Stimulated activated CD8-positive, alpha-beta memory T cell treated with anti-CD3 and anti-CD28 coated beads, Interleukin-7, amount 100 ng/mL, for 4 hours (primary cell): ENCODE data around the gene MCM6.

Experiments
- DNase-seq, 2 donors: peaks; one replicate each; pipeline ENCODE4 v3.0.0-alpha.2; 2020; ENCODE audit warnings: low read depth in 2 of 2

The MCM6 gene

DNA sequence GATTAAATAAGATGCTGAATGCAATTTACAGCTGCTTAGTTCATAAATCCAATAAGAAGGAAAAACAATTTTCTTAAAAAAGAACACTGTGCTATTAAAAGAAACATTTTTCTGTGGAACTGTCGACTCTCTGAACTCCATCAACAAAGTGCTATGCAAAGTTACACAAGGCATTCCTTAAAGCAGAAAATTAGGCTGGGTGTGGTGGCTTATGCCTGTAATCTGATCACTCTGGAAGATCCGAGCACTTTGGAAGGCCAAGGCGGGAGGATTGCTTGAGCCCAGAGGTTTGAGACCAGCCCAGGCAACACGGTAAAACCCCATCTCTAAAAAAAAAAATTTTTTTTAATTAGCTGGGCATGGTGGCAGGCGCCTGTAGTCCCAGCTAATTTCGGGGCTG is 13.0 kb downstream of the MCM6 start:
- no peak for DNase-seq

DNA sequence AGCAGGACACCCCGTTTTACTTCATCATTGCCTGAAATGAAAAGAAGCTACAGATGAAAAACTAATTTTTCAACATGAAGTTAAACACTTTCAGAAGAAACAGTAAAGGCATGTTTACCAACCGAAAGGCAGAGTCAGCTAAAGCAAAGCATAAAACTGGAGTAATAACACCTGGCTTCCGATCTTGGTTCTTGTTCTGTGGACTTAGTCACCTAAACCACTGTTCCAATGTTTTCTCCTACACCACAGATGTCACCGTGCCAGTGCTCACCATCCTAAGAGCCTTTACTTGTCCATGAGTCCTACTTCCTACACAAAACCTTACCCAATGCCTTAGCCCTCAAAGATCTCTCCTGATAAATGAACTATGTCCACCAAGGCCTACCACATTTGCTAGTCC is 13.5 kb downstream of the MCM6 start:
- DNase-seq, result no peak

DNA sequence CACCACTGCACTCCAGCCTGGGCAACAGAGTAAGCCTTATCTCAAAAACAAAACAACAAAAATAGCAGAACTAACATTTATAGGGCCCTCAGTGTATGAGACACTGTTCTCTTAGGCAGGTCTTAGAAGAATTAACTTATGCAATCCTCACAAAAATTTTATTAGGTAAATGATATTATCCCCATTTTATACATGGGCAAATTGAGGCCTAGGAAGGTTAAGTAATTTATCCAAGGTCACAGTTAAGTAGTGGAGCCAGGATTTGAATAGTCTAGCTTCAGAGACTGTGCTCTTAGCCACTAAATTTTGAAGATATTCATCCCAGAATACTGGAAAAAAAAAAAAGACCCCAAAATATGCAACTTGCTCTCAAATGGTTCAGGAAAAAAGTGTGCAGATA is 22.8 kb downstream of the MCM6 start:
- DNase-seq, result no peak

DNA sequence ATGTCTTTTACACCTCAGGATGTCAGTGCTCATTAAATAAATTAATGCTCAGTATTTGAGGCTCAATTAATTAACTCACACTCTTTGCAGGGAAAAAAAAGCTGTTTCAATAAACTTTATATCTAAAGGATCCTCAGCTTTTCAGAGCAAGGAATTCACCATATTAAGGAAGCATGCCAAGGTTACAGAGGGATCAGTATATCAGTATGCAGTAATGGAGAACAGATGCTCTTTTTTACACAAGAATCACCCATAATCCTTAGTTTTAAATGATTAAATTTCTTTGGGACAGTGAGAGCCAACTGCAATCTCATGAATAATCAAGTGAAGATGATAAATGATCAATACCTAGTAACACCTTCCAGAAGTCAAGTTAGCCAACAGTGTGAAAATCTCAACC is 24.4 kb downstream of the MCM6 start:
- DNase-seq, result no peak

DNA sequence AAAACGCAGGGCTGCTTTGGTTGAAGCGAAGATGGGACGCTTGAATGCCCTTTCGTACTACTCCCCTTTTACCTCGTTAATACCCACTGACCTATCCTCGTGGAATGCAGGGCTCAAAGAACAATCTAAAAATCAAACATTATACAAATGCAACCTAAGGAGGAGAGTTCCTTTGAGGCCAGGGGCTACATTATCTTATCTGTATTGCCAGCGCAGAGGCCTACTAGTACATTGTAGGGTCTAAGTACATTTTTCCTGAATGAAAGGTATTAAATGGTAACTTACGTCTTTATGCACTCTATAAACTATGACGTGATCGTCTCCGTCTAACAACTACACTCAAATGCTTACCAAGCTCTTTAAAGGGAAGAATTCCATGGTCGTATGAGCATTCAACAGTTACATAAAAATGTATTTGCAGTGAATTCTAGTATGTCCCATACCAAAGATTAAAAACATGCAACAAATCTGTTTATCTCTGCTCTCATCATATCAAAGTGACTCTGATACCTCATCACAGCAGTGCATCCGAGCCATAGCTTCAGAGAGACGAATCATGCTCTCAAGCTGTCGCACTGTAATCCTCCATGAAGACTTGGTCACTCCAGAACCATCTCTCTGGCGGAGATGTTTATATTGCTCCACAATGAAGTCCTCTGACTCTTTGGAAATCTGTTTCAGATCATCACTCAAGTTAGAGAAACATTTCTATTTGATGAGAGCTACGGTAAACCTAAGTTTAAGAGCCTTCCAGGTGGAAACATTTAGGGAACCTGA is 25.2 kb downstream of the MCM6 start:
- no peak for DNase-seq

DNA sequence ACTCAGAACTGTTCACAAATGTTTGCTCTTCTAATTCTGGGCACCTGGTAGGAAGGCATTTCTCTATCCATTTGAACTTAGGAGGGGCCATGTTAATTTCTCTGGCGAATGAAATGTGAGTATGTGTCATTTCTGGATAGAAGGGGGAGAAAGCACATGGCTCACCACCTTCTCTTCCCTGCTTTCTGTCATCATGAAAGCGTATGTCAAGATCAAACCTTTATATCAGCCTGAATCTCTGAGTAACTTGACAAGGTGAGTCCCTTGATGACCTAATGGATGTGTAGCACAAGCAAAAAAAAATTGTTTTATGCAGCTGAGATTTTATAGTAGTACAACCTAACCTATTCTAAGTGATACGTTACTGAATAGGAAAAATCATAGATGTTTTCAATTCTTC is 27.2 kb downstream of the MCM6 start:
- no peak for DNase-seq

DNA sequence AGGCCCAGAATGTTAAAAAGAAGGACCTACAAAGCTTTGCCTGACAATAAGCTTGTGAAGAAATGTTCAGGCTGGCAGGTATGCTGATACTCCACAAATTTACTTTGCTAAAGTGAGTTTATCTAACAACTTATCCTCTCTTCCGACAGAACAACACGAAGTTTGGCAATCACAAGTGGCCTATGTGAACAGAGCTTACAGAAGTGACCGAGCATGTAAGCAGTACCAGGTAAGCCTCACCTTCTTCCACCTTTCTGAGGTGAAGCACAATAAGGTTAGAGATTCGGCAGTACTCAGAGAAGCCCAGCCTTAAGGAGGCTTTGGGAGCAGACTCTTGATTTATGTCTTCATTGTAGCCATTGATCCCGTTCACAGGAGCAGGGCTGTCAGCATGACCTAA is 30.2 kb downstream of the MCM6 start:
- no peak for DNase-seq

GRCh38 chr2:135845257-135845656 is 31.0 kb downstream of the MCM6 start:
- DNase-seq, result no peak

GRCh38 chr2:135844301-135844895 is 31.8 kb downstream of the MCM6 start:
- no peak for DNase-seq

GRCh38 chr2:135843671-135844070 is 32.6 kb downstream of the MCM6 start:
- no peak for DNase-seq

- DNase-seq, result no peak
These were observed 35.6 kb downstream of the MCM6 start for GRCh38 chr2:135840601-135841000.

GRCh38 chr2:135839713-135840112 is 36.5 kb downstream of the MCM6 start:
- no peak for DNase-seq

DNA sequence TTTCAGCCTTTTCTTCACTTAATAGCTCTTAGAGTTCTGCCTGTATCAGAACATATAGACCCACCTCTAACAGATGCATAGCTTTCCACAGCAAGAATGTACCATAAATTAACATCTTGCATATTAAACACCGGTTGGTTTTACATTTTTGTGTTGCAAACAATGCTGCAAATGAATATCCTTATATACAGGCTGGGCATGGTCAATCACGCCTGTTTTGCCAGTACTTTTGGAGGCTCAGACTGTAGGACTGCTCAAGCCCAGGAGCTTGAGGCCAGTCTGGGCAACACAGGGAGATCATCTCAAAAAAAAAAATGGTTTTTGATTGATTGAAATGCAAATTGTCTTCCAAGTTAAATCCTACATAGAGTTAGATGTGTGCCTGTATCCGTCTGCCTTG is 37.7 kb downstream of the MCM6 start:
- no peak for DNase-seq

- no peak for DNase-seq
These were observed 39.5 kb downstream of the MCM6 start, which contains the start of gene LCT for GRCh38 chr2:135836596-135837270. Gene LCT, minus strand, starts transcription at chr2:135837184. Its CDS starts 15 bp downstream, at chr2:135837169.

GRCh38 chr2:135832891-135833290 is 43.4 kb downstream of the MCM6 start:
- no peak for DNase-seq

DNA sequence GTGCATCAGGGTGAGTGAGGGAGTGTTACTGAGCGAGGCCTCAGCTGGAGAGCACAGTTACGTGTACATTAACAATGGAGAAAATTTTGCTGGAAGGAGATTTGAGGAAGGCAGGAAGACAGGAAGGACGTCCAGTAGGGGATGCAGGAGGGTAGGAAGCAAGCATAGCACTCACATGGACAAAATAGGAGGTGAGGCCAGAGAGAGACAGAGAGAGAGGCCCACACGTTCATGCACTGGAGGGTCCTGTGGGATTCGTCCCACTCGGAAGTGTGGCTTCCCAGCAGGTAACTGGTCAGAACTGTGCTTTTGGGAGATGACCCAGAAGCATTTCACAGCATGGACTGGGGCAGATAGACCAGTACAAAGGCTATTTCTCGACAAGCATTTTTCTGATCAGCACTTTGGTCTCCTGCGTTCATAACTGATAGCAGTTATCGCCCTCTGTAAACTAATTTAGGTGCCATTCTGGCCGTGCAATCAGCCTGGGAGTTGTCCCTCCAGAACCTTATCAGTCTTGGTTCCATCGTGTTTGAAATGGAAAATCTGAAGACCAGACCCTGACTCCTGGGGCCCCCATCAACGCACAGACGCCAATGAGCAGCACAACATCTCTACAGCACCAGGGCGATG is 44.9 kb downstream of the MCM6 start:
- DNase-seq, result no peak

DNA sequence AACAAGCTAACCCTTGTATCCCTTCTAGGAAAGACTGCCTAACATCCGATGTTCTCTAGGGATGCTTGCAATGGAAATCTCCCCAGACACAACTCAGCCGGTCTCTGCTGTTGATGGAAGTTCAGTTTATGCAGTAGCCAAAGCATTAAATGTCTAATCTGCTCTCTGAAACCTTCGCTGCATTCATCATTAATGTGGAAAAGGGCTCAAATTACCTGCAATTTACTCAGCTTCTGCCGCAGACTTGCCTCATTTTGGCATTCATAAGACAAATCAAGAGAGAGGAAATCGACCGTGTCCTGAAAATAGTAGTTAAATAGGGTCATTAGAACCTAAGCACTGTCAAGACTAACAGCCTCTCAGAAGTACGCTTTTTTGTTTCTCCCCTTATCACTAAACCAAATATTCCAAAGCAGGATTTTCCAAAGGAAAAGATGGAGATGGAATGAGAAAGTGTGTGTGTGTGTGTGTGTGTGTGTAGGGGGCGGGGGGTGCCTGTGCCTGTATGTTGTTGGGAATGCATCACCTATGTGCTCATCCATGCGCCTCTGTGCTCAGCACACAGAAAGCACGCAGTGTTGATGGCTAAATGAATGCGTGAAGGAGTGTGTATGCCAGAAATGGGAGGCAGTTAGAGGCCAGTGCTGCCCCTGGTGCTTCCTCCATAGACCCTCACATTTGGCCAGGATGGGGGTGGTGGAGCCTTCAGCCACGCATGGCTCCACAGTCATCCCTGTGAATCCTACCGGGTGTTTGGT is 46.7 kb downstream of the MCM6 start:
- DNase-seq, result no peak

- DNase-seq, result no peak
These were observed 49.7 kb downstream of the MCM6 start for GRCh38 chr2:135826544-135826943.

DNA sequence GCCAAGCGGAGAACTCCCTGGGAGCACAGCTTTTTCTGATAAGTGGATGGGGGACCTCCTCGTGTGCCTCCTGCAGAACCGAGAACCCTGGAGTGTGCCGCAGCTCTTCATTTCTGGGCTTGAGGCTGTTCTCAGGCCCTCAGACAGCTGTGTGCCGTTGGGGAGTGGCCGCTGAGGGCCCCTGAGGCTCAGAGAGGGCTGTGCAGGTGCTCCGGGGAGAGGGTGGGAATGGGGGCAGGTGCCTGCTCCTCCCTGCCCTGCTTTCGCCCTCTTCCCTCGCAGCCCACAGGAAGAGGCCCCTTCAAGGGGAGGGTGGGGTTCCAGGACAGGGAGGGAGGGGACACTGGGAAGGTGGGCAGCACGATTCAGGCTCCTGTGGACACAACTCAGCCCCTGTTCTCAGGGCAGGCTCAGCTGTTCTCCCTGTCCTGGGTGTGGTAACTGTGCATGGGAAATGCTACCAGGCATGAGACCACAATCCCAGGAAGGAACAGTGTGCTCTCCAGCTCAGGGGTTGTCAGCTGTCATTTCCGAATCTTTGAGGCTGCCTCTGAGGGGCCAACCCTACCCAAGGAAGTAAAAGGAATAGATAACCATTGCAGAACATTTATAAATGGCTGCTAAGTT is 50.6 kb downstream of the MCM6 start:
- no peak for DNase-seq

- no peak for DNase-seq
These were observed 51.1 kb downstream of the MCM6 start for GRCh38 chr2:135825131-135825530.

DNA sequence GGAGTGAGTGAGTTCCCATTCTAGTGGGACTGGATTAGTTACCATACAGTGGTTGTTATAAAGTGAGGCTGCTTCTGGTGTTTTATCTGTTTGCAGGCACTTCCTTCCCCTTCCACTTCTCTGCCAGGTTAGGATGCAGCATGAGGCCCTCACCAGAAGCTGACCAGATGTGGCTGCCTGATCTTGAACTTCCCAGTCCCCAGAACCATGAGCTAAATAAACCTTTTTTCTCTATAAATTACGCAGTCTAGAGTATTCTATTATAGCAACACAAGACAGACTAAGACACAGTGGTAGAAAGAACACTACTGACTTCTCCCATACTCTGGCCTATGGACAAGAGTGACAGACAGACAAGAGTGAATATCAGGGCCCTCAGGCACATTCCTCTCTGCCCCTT is 53.4 kb downstream of the MCM6 start:
- DNase-seq, result no peak
